ENCODE results near the gene CDK15.

CDK15 gene

DNA sequence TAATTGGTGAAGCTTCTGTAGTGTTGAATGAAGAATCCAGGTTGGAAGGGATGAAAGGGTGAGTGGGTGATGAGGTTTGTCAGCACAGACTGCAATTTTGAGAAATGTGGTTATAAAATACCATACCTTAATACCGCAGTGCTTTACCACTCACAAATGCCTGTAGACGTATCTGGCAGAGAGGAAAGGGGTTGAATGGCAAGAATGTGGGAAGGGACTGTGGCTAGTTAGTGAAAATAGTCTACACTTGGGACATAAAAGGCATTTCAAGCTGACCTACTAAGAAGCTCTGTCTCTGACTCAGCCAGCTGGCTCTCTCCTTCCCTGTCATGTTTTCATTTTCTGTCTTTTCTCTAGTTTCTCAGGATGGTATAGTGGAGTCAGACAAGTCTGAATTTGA is 25.1 kb downstream of the CDK15 start:
- no peaks in the 10 kb centered on the region for H3K9me3 ChIP-seq (ENCODE audit: control insufficient read depth, low read length)
- H3K9ac ChIP-seq, result no peak overlapping the region
- no peak overlapping the region for H3K27ac ChIP-seq
- H3K4me2 ChIP-seq (ENCODE audit: low read length), result no peak overlapping the region
- no peak overlapping the region for H3K4me3 ChIP-seq (ENCODE audit: low read depth, low read length)
- no peaks in the 10 kb centered on the region for H3K79me2 ChIP-seq
- no peaks in the 10 kb centered on the region for H3K27me3 ChIP-seq (ENCODE audit: control insufficient read depth, insufficient read depth, low read length)
- no peak for TF ChIP-seq CTCF (IDR thresholded peaks at IDR 0.05)
- H3K36me3 ChIP-seq (ENCODE audit: control insufficient read depth, insufficient read depth, low read length), result no peaks in the 10 kb centered on the region
- no peak overlapping the region for H2AFZ ChIP-seq
- no peaks in the 10 kb centered on the region for H3K4me1 ChIP-seq

- H3K36me3 ChIP-seq (ENCODE audit: control insufficient read depth, insufficient read depth, low read length), result no peaks in the 10 kb centered on the region
- H3K79me2 ChIP-seq, result no peaks in the 10 kb centered on the region
- H3K27ac ChIP-seq, result no peak overlapping the region
- H3K4me2 ChIP-seq (ENCODE audit: low read length), result no peak overlapping the region
- no peak overlapping the region for H3K9ac ChIP-seq
- no peaks in the 10 kb centered on the region for H3K27me3 ChIP-seq (ENCODE audit: control insufficient read depth, insufficient read depth, low read length)
- no peaks in the 10 kb centered on the region for H3K9me3 ChIP-seq (ENCODE audit: control insufficient read depth, low read length)
- no peak for TF ChIP-seq CTCF (IDR thresholded peaks at IDR 0.05)
- no peak overlapping the region for H3K4me3 ChIP-seq (ENCODE audit: low read depth, low read length)
- no peaks in the 10 kb centered on the region for H3K4me1 ChIP-seq
- no peak overlapping the region for H2AFZ ChIP-seq
Observed at GRCh38 chr2:201833781-201834180, 27.4 kb downstream of the CDK15 start.

GRCh38 chr2:201835066-201835465 is 28.7 kb downstream of the CDK15 start:
- Histone ChIP-seq H2AFZ (no peak overlapping the region), H3K4me1 (no peaks in the 10 kb centered on the region), H3K36me3 (ENCODE audit: control insufficient read depth, insufficient read depth, low read length) (no peaks in the 10 kb centered on the region), H3K9me3 (ENCODE audit: control insufficient read depth, low read length) (no peaks in the 10 kb centered on the region), H3K27me3 (ENCODE audit: control insufficient read depth, insufficient read depth, low read length) (no peaks in the 10 kb centered on the region), H3K4me3 (ENCODE audit: low read depth, low read length) (no peak overlapping the region), H3K79me2 (no peaks in the 10 kb centered on the region), H3K4me2 (ENCODE audit: low read length) (no peak overlapping the region), H3K9ac (no peak overlapping the region), H3K27ac (no peak overlapping the region)
- TF ChIP-seq CTCF (IDR thresholded peaks at IDR 0.05), result no peak

DNA sequence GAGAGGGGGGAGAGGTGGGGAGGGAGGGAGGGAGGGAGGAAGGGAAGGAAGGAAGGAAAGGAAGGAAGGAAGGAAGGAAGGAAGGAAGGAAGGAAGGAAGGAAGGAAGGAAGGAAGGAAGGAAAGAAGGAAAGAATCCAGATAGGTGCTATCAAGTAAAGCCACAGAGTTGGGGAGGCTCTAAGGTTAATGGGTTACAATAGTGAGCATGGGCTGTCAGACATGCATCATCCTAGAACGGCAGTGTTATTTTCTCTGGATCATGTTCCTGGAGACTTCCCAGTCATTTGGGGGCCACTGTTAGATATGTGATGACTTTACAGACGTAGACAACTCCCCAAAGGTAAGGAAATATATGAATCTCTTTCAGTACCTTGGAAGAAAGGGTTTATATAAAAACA is 31.1 kb downstream of the CDK15 start:
- H3K27me3 ChIP-seq (ENCODE audit: control insufficient read depth, insufficient read depth, low read length), result no peaks in the 10 kb centered on the region
- no peak overlapping the region for H3K9ac ChIP-seq
- peaks cover 4% of the 10 kb centered on the region for H3K9me3 ChIP-seq (ENCODE audit: control insufficient read depth, low read length)
- TF ChIP-seq CTCF (IDR thresholded peaks at IDR 0.05), result no peak
- no peak overlapping the region for H2AFZ ChIP-seq
- H3K4me1 ChIP-seq, result no peaks in the 10 kb centered on the region
- H3K4me2 ChIP-seq (ENCODE audit: low read length), result no peak overlapping the region
- peaks cover 4% of the 10 kb centered on the region for H3K36me3 ChIP-seq (ENCODE audit: control insufficient read depth, insufficient read depth, low read length)
- no peaks in the 10 kb centered on the region for H3K79me2 ChIP-seq
- H3K27ac ChIP-seq, result no peak overlapping the region
- H3K4me3 ChIP-seq (ENCODE audit: low read depth, low read length), result no peak overlapping the region

DNA sequence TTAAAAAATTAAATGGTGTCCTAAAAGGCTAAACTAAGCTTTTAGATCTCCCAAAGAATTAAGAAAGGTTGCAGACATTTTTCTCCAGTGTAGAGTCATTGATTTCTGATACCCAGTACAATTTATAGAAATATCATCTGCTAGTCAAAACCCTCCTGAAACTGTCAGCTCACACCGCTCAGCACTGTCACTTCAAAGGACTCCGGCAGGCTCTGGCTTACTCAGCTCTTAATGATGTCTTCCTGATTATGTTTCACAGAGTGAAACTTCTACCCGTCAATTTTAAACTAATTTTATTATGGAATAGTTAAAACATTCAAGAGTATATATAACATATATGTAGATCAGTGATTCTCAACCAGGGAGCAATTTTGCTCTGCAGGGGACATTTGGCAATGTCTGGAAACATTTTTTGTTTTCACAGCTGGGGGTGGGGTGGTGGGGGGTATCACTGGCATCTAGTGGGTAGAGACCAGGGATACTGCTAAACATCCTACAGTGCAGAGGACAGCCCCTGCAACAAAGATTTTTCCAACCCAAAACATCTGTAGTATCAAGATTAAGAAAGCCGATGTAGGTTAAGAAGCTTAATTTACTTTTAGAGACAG is 31.6 kb downstream of the CDK15 start:
- no peak overlapping the region for H2AFZ ChIP-seq
- H3K27ac ChIP-seq, result no peak overlapping the region
- H3K4me3 ChIP-seq (ENCODE audit: low read depth, low read length), result no peak overlapping the region
- peaks cover 4% of the 10 kb centered on the region for H3K9me3 ChIP-seq (ENCODE audit: control insufficient read depth, low read length)
- no peak for TF ChIP-seq CTCF (IDR thresholded peaks at IDR 0.05)
- no peaks in the 10 kb centered on the region for H3K27me3 ChIP-seq (ENCODE audit: control insufficient read depth, insufficient read depth, low read length)
- no peak overlapping the region for H3K4me2 ChIP-seq (ENCODE audit: low read length)
- peaks cover 4% of the 10 kb centered on the region for H3K36me3 ChIP-seq (ENCODE audit: control insufficient read depth, insufficient read depth, low read length)
- H3K9ac ChIP-seq, result no peak overlapping the region
- H3K79me2 ChIP-seq, result no peaks in the 10 kb centered on the region
- no peaks in the 10 kb centered on the region for H3K4me1 ChIP-seq

Measured in parathyroid adenoma (tissue), 2 donors.